ENCODE measurements around the gene SKA1.
"Not testable (repeated sequence)": the region's sequence is repeated elsewhere in the genome, so short reads cannot be mapped to it uniquely, and the experiment has no call there.

The SKA1 gene

DNA sequence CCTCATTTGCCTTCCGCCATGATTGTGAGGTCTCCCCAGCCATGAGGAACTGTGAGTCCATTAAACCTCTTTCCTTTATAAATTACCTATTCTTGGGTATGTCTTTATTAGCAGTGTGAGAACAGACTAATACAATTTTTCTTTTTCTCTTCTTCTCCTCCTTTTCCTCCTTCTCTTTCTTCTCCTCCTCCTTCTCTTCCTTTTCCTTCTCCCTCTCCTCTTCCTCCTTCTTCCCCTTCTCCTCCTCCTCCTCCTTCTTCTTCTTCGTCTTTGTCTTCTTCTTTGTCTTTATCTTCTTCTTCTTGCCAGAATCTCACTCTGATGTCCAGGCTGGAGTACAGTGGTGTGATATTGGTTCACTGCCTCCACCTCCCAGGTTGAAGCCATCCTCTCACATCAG is 20.2 kb downstream of the SKA1 start:
- no peak for DNase-seq (ENCODE audit: low spot score)

DNA sequence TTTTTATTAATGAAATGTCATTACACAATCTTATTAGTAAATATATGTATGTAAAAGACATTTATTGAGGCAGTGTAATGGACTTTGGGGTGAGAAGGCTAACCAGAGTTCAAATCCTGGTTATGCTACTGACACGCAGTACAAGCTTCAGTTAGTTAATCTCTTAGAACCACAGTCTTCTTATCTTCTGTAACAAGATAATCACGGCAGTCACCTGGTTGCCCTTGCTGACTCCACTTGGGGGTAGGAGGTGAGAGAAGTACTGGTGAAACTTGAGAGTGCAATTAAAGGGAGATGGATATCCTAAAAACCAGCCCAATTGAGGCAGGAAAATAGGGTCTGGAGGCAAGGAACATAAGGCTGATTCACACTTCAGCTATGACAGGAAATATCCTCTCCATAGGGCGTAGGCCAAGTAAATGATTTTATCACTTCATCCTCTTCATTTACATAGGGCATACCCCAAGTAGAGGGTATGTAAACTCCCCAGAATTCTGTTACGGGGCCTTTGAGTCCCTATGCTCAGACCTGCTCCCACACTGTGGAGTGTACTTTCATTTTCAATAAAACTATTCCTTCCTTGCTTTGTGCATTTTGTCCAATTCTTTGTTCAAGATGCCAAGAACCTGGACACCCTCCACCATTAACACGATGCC is 21.3 kb downstream of the SKA1 start:
- no peak for DNase-seq (ENCODE audit: low spot score)

DNA sequence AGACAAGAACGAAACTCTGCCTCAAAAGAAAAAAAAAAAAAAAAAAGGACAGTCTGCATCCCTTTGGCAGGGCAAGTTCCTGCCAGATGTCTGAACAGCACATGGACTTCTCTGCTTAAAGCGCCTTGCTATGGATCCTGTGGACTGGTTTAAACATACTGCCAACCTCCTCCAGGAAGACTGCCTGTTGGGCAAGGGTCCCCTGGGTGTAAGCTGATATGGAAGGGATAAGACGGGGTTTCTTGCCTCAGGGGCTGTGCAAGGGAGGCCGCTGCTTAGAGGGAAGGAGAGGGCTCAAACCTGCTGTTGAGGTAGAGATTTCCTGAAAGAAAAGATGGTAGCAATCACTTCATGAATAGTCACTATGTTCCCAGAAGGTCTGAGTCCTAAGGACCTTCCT is 22.2 kb downstream of the SKA1 start:
- DNase-seq (ENCODE audit: low spot score): no peak

DNA sequence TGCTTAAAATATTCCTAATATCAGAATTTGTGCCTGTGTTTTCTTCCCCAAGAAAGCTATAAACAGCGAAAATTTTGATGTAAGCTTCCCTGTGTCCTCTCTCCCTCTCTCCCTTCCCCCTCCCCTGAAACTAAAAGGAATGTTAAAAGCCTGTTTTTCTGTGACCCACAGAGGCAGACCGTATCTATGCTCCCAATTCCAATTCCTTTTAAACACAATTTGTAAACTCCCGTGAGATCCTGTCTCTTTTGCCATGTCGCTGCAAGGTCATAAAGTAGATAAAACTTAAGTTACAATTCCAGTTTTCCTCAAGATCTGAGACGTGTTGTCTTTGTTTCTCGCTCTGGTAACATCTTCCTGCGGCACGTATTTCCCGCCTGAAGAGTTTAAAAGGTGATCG is 23.3 kb downstream of the SKA1 start:
- DNase-seq (ENCODE audit: low spot score): no peak

DNA sequence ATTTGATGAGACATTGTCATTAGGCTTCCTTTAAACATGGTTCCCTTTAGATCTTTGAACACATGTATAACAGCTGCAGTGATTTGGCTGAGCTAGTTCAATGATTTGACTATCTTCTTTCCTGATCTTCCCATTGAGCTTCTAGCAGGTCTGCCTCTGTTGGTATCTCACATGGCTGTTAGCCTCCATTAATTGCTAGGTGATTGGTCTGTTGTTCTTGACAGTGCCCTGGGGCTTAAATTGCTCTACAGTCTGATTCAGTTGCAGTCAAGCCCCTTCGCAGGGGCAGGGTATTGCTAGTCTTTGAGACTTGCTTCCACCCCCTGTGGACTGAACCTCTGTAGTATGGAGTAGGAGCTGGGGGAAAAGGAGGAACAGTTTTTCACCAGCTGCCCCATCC is 24.1 kb downstream of the SKA1 start:
- no peak for DNase-seq (ENCODE audit: low spot score)

DNA sequence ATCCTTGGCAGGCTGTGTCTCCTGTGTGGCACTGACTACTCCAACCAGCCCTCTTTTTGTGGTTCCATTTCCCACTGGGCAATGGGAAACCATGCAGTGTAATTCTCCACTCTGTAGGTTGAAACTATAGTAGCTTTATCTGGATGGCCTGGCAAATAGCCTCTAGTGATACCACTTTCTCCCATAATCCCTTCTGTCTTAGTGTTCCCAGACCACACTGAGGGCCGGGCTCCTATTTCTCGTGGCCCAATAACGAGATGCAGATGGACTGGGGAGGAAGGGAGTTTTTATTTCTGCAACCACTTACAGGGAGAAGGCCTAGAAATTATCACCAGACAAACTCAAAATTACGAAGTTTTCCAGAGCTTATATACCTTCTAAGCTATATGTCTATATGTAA is 24.7 kb downstream of the SKA1 start:
- DNase-seq (ENCODE audit: low spot score): no peak

DNA sequence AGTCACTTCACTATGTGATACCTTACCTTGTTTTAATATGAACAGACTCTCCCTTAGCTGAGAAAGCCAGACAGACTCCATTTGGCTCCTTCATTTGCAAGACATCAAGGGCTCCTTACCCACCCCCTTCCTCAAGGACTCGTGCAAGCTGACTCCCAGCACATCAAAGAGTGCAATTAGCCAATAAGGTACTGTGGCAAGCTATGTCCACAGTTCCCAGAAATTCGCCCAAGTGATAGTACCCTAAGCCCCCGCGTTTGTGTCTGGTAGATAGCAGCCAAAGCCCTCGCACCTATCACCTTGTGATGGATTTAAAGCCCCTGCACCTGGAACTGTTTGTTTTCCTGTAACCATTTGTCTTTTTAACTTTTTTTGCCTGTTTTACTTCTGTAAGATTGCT is 25.6 kb downstream of the SKA1 start:
- DNase-seq (ENCODE audit: low spot score): not testable (repeated sequence)

DNA sequence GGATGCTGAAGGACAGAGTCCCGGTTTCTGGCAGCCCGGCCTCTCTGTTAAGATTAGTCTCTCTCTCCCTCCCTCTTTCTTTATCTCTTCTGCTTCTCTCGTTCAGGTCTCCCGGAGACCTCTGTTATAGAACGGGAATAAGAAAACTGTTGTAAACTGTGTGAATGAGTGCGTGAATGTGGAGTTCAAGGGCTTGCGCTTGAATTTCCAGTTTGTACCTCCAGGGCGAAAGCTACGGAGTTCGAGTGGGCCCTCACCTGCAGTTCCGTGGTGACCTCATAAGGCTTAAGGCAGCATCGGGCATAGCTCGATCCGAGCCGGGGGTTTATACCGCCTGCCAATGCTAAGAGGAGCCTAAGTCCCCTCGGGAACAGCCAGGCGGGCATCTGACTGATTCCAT is 26.4 kb downstream of the SKA1 start:
- DNase-seq (ENCODE audit: low spot score): no peak

DNA sequence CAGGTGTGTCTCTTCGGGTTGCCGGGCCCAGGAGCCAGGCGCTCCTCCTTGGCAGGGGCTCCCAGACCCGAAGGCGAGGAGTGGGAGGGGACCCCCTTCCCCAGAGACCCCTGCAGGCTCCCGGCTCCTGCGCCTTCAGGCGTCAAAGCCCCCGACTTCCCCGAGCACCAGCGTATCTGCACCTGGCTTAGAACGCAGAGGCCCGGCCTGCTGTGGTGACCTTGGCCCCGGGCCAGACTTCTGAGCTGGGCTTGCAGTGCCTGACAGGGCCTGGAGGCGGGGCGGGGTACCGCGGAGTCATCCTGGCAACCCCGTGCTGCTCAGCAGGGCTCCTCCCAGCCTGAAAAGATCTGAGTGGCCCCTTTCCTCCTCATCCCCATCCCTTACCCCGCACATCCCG is 27.0 kb downstream of the SKA1 start:
- DNase-seq (ENCODE audit: low spot score): peak; percentile 58

DNA sequence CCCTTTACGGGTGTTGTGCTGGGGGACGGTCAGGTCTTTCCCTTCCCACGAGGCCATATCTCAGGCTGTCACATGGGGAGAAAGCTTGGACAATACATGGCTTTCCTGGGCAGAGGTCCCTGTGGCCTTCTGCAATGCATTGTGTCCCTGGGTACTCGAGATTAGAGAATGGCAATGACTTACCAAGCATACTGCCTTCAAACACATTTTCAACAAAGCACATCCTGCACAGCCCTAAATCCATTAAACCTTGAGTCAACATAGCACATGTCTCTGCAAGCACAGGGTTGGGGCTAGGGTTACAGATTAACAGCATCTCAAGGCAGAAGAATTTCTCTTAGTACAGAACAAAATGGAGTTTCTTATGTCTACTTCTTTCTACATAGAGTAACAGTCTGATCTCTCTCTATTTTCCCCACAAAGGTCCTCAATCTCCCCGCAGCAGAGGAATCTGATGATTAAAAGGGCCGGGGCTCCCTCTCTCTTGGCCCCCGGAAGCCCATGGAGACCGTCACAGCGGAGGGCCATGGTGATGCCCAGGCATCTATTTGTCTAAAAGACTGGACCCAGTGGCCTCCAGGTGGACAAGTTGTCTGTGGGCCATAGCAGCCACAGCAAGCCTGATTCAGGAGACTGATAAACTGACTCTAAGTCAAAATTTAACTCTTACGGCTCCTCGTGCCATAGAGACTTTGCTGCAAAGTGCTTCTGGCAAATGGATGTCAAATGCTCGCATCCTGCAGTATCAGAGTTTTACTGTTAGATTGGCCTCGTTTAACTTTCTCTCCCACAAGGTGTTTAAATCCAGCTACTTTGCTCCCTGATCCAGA is 30.1 kb downstream of the SKA1 start:
- not testable (repeated sequence) for DNase-seq (ENCODE audit: low spot score)

DNA sequence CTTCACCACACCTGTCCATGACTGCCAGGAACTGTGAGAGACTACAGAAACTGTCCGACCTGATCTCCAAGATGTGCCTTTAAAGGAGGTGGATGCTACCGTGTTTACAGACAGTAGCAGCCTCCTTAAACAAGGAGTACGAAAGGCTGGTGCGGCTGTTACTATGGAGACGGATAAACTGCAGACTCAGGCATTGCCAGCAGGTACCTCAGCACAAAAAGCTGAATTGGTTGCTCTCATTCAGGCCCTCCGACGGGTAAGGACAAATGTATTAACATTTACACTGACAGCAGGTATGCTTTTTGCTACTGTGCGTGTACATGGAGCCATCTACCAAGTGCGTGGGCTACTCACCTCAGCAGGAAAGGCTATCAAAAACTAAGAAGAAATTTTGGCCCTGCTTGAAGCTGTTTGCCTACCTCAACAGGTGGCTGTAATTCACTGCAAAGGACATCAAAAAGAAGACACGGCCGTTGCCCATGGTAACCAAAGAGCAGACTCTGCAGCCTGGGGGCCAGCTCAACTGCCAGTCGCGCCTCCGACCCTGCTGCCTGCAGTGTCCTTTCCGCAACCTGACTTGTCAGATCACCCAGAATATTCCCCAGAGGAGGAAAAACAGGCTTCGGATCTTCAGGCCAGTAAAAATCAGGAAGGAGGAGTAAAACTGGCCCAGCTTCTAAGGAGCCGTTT is 30.9 kb downstream of the SKA1 start:
- DNase-seq (ENCODE audit: low spot score): no peak

DNA sequence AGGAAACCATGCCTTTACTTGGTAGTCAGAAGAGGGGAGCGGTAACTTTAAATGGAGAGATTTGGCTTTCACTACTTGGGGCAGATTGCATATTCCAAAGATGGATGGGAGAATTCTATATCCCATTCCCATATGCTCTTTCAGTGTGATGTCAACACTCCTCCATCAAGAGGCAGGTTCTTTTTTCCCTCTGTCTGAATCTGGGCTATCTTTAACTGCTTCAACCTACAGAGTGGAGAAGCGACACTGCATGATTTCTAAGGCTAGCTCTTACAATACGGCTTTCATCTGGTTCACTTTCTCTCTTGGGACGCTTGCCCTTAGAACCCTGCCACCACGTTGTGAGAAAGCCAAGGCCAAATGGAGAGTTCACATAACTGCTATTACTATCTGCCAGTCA is 34.4 kb downstream of the SKA1 start:
- DNase-seq (ENCODE audit: low spot score): no peak

DNA sequence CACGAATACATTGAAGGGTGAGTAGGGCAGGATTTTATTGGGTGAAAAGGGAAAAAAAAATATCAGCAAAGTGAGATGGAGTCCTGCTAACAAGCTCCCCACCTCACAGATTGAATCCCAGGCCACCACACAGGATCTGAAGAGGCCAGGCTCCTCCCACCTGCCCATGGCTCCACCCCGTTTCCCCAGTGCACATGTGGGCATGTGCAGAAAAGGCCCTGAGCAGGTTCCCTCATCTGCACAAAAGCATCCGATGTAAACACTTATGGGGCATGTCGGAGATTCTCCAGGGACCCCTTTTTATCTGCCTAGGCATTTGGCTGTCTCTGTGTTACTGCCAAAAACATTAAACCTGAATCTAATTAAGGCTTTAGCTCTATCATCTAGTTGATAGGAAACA is 35.2 kb downstream of the SKA1 start:
- DNase-seq (ENCODE audit: low spot score): no peak

DNA sequence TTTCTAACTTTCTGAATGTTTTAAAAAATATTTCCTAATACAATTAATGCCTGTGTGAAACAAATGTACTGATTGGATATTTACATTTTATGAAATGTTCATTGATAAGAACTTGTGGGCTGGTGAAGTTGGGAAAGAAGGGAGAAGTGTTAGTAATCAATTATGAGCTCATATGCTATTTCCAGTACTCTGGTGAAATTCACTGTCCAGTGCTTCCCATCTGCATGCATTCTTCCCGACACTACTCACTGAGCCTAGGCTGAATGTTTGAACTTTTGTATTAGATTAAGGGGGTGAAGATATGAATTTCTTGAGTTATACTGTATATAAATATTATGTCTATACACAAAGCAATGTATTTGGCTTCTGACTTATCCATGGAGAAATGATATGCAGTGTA is 36.0 kb downstream of the SKA1 start:
- DNase-seq (ENCODE audit: low spot score): peak; percentile 68

DNA sequence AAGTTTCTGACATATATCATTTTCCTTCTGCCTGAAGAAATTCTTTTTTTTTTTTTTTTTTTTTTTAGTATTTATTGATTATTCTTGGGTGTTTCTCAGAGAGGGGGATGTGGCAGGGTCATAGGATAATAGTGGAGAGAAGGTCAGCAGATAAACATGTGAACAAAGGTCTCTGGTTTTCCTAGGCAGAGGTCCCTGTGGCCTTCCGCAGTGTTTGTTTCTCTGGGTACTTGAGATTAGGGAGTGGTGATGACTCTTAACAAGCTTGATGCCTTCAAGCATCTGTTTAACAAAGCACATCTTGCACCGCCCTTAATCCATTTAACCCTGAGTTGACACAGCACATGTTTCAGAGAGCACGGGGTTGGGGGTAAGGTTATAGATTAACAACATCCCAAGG is 42.0 kb downstream of the SKA1 start:
- not testable (repeated sequence) for DNase-seq (ENCODE audit: low spot score)

DNA sequence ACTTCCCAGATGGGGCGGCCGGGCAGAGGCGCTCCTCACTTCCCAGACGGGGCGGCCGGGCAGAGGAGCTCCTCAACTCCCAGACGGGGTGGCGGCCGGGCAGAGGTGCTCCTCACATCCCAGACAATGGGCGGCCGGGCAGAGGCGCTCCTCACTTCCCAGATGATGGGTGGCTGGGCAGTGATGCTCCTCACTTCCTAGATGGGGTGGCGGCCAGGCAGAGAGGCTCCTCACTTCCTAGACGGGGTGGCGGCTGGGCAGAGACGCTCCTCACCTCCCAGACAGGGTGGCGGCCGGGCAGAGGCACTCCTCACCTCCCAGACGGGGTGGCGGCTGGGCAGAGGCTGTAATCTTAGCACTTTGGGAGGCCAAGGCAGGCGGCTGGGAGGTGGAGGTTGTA is 42.9 kb downstream of the SKA1 start:
- DNase-seq (ENCODE audit: low spot score): not testable (repeated sequence)

DNA sequence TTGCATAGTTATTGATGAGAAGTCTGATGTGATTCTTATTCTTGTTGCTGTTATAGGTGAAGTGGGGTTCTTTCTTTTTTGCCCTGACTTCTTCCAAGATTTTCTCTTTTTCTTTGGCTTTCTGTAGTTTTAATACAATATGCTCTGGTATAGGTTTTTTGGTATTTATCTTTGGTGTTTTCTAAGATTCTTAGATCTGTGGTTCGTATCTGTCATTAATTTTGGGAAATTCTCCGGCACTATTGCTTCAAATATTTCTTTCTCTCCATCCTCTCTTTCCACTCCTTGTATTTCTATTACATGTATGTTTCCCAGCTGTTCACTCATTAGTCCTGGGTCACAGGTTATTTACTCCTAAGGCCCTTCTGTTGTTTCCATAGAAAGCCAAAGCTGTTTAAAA is 43.8 kb downstream of the SKA1 start:
- no peak for DNase-seq (ENCODE audit: low spot score)

DNA sequence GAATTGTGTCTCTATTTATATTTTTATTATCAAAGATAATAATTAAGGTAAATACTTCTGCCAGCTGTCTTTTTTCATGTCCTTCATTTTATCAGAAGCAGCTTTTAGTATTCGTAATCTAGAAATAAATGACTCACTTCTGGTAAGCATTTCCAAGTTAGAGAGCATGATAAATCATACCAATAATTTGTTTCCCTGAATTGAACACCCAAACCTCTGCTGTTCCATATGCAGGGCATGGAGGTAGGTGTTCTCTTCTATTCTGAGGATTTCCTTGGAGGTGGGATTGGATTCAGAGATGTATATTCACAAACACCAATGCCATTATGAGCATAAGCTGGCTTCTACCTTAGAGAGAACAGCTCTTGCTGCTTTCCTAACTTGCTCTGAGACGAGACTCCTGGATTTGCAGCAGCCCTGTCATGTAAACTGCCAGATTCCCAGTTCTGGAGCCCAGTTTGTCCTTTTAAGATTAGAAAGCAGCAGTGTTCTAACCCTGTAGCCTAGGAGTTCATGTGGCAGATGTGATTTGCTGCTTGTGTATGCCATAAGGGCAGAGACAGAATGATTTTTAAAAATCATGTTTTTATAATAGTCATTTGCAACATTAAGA is 47.5 kb downstream of the SKA1 start:
- no peak for DNase-seq (ENCODE audit: low spot score)

DNA sequence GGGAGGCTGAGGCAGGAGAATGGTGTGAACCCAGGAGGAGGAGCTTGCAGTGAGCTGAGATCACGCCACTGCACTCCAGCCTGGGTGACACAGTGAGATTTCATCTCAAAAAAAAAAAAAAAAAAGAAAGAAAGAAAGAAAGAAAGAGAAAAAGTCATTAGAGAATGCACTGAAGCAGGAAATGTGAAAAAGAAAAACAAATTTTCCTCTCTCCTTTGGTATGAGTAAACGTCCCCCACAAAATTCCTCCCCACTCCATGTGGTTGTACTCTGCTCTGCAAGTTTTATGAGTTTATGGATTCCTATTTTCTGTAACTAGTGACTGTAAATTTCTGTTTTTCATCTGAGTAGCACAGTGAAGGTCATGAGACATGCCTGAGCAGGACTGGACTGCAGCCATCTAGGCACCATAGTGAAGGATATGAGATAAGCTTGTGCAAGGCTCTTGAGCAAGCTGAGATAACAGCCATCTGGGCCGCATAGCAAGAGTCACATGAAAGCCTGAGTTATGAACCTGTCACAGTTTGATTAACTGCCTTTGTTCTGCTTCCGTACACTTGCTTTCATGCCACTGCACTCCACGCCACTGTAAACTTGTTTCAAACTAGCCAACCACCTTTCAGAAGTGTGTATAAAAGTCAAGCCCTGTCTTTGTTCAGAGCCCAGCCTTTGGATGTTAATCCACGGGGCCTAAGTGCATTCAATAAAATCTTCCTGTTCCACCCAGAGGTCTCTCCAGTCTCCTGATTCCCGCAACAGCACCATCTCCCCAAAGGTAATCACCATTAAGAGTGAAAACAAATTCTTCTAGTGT is 50.2 kb downstream of the SKA1 start:
- DNase-seq (ENCODE audit: low spot score): no peak

DNA sequence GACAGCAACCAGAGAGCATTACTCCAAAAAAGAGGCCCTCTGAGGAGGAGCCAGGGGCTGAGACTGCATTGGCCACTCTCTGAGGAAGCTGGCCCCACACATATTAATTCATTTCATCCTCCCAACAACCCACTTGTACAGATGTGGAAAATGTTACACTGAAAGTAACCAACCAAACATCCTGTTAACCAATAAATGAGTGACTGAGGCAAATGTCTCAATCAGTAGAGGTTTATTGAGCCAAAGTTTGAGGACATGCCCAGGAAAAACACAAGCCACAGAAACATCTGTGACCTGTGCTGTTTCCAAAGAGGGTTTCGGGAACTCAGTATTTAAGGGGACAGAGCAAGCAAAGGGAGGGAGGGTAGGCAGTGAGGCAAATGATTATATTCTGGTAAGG is 53.0 kb downstream of the SKA1 start:
- no peak for DNase-seq (ENCODE audit: low spot score)

DNA sequence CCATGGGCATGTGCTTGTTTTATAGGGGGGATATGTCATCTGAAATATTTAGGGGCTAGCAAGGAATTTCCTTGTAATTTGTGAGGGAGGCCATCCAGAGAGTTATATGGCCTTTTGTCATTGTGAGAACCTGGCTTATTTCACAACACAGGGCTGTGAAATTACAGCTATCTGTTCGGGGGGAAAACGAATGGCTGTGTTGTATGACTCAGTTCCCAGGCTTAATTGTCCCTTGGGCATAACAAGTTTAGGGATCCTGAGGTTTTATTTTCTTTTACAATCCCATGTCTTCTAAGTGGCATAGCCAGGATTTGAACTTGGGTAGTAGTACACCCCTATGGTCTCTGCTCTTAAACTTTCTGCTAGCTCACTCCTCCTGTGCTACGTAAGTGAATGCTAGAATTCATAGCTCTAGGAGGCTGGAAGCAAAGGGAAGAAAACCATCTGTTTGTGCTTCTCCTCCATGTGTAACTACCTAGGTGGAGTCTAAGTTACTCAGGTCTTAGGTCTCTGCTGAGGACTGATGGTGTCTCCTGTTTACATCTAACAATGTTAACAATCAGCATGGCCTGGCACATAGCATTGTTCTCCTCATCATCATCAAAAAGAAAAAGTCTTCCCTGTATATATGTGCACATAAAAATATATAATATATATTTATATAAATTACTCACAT is 53.8 kb downstream of the SKA1 start:
- DNase-seq (ENCODE audit: low spot score): no peak

Data from AG20443 (cell line).